GM12891 (cell line): ENCODE data around the gene TSHZ3.

Experiments used
- DNase-seq: peaks from one replicate; pipeline ENCODE4 v3.0.0; 2011; ENCODE audit warnings: low spot score; ENCODE audit not compliant: insufficient read length
- FAIRE-seq: peaks from 2 replicates; lab custom pipeline; 2011; peaks lifted over from hg19 to GRCh38; lab: Jason Lieb, UNC
- PAX5 ChIP-seq: IDR thresholded peaks from 2 replicates; pipeline ENCODE4 v1.6.1; 2011; ENCODE audit warnings: low read length, moderate library complexity, mild to moderate bottlenecking; ENCODE audit not compliant: insufficient read depth, severe bottlenecking
- POLR2A ChIP-seq: IDR thresholded peaks from 2 replicates; pipeline ENCODE4 v1.6.1; 2011; ENCODE audit warnings: low read depth, low read length, control low read depth
- POLR2AphosphoS5 ChIP-seq: IDR thresholded peaks from 2 replicates; pipeline ENCODE4 v1.6.1; 2011; ENCODE audit warnings: low read depth, low read length, control low read depth
- POU2F2 ChIP-seq: IDR thresholded peaks from 2 replicates; pipeline ENCODE4 v1.6.1; 2011; ENCODE audit warnings: low read depth, mild to moderate bottlenecking, control low read depth, low read length, moderate library complexity
- SPI1 ChIP-seq: IDR thresholded peaks from 2 replicates; pipeline ENCODE4 v1.6.1; 2011; ENCODE audit warnings: low read depth, low read length, control low read depth
- TAF1 ChIP-seq: IDR thresholded peaks from 2 replicates; pipeline ENCODE4 v1.6.1; 2011; ENCODE audit warnings: low read depth, low read length, control low read depth

TSHZ3 gene

GRCh38 chr19:31270897-31271296 is 78.3 kb downstream of the TSHZ3 start:
- TF ChIP-seq POU2F2: no peak
- TF ChIP-seq POLR2AphosphoS5: no peak
- no peak for DNase-seq
- FAIRE-seq: no peak

GRCh38 chr19:31269425-31270127 is 79.7 kb downstream of the TSHZ3 start:
- no peak for DNase-seq
- no peak for FAIRE-seq

DNA sequence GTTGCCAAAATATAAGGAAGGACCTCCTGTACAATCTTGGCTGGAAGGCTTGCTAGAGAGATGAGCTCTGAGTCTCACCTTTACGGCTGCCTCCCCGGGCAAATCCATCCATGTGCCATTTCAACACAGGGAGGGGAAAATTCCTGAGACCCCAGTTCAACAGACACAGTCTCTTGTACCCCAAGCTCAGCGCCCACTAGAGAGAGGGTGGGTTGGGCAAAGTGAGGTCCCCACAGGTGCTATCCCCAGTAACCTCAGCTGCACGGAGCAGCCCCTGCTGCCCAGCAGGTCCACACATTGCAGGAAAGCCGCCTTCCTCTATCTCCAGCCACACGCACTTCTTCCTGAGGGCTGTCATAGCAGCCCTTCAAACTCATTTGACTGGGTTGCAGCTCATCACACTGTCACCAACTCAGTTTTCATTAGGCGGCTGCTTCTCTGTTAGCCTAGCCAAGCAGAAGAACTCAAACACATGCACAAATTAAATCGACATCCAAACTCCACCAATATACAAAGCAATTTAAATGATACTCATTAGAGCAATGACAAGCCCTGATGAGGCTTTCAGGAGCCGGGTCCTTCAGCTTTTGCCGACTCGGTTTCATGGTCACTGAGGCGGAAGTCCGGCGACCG is 80.4 kb downstream of the TSHZ3 start:
- no peak for TF ChIP-seq TAF1
- no peak for TF ChIP-seq POLR2A
- TF ChIP-seq POU2F2: no peak
- no peak for TF ChIP-seq SPI1
- no peak for TF ChIP-seq PAX5
- no peak for TF ChIP-seq POLR2AphosphoS5
- no peak for DNase-seq
- FAIRE-seq: no peak

More at GRCh38 chr19:31269425-31270127, 79.7 kb downstream of the TSHZ3 start:
- no peak for TF ChIP-seq POLR2AphosphoS5

- TF ChIP-seq POU2F2: no peak
- TF ChIP-seq POLR2AphosphoS5: no peak
- TF ChIP-seq POLR2A: no peak
- no peak for TF ChIP-seq SPI1
- DNase-seq: no peak
- FAIRE-seq: no peak
Measured at GRCh38 chr19:31266731-31267130, 82.5 kb downstream of the TSHZ3 start.

DNA sequence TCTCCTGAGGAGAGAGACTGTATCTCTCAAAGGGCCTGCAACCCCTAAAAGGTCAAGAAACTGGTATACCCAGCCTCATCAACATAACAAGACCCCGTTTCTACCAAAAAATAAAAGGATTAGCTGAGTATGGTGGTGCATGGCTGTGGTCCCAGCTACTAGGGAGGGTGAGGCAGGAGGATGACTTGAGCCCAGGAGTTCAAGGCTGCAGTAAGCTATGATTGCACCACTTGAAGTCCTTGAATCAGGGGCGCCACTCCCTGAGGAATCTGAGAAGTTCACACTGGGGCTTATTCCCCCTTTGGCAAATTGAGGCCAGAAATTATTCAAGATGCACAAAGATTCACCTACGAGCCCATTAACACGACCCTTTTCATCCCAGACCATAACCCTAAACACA is 83.0 kb downstream of the TSHZ3 start:
- no peak for TF ChIP-seq POLR2AphosphoS5
- TF ChIP-seq TAF1: no peak
- no peak for TF ChIP-seq POU2F2
- no peak for TF ChIP-seq POLR2A
- no peak for TF ChIP-seq PAX5
- no peak for TF ChIP-seq SPI1
- FAIRE-seq: no peak
- no peak for DNase-seq

GRCh38 chr19:31264041-31264778 is 85.0 kb downstream of the TSHZ3 start:
- no peak for TF ChIP-seq PAX5
- TF ChIP-seq SPI1: no peak
- no peak for TF ChIP-seq TAF1
- TF ChIP-seq POLR2AphosphoS5: no peak
- no peak for TF ChIP-seq POU2F2
- no peak for TF ChIP-seq POLR2A
- DNase-seq: no peak

GRCh38 chr19:31263328-31263727 is 85.9 kb downstream of the TSHZ3 start:
- DNase-seq (no peak), FAIRE-seq (no peak)
- TF ChIP-seq PAX5: no peak
- no peak for TF ChIP-seq POLR2AphosphoS5
- TF ChIP-seq TAF1: no peak
- no peak for TF ChIP-seq POU2F2
- TF ChIP-seq SPI1: no peak
- no peak for TF ChIP-seq POLR2A

More at GRCh38 chr19:31264041-31264778, 85.0 kb downstream of the TSHZ3 start:
- no peak for FAIRE-seq

- FAIRE-seq (no peak), DNase-seq (no peak)
- TF ChIP-seq SPI1: no peak
- no peak for TF ChIP-seq POLR2AphosphoS5
- TF ChIP-seq PAX5: no peak
- no peak for TF ChIP-seq TAF1
- TF ChIP-seq POLR2A: no peak
- no peak for TF ChIP-seq POU2F2
Measured at GRCh38 chr19:31262725-31263191, 86.5 kb downstream of the TSHZ3 start.

GRCh38 chr19:31261603-31262212 is 87.5 kb downstream of the TSHZ3 start:
- FAIRE-seq: no peak
- no peak for DNase-seq
- no peak for TF ChIP-seq POLR2AphosphoS5
- TF ChIP-seq POLR2A: no peak
